Progenitor cell of endocrine pancreas (in vitro differentiated cells): ENCODE results near the gene BAIAP3. TPM values are rescaled to one million over a fixed set of nuclear protein-coding genes. Genes with fewer than 3 reads are reported as not detected.
A peak's percentile ranks its signal among the peaks of the same experiment; 100 is the strongest.

Source experiments
- DNase-seq: peaks from one replicate; pipeline ENCODE4 v3.0.0; 2021; ENCODE audit warnings: low spot score; ENCODE audit not compliant: unreplicated experiment
- H3K27ac Mint-ChIP-seq: 2 replicates; pipeline ENCODE4 v1.8.0; 2021; ENCODE audit warnings: mild to moderate bottlenecking, moderate library complexity, mixed read lengths
- H3K27me3 Mint-ChIP-seq: 2 replicates; pipeline ENCODE4 v1.8.0; 2021; ENCODE audit warnings: mixed read lengths
- H3K36me3 Mint-ChIP-seq: 2 replicates; pipeline ENCODE4 v1.8.0; 2022; ENCODE audit warnings: mixed read lengths; ENCODE audit not compliant: insufficient read depth
- H3K4me1 Mint-ChIP-seq: 2 replicates; pipeline ENCODE4 v1.8.0; 2021; ENCODE audit warnings: low read depth, mixed read lengths
- H3K4me3 Mint-ChIP-seq: 2 replicates; pipeline ENCODE4 v1.8.0; 2021; ENCODE audit warnings: low read depth, mild to moderate bottlenecking, moderate library complexity, mixed read lengths
- H3K9me3 Mint-ChIP-seq: 2 replicates; pipeline ENCODE4 v1.8.0; 2021; ENCODE audit warnings: low read depth, mixed read lengths
- CTCF ChIP-seq: fragments of 200-600 bp; sonication (generic); IDR thresholded peaks from one replicate; pipeline ENCODE4 v1.5.0; 2021; ENCODE audit warnings: antibody characterized with exemption, mild to moderate bottlenecking; ENCODE audit not compliant: unreplicated experiment
- long read RNA-seq: library from polyadenylated mRNA; unstranded; transcript quantifications from one replicate; pipeline ENCODE4 v2.0.0, GENCODE V29; 2020
- total RNA-seq: library from RNA; stranded (reverse); gene quantifications from 2 replicates; pipeline ENCODE4 v1.2.1, GENCODE V29; 2021

BAIAP3 gene
- total RNA-seq, result 17.5 and 18.2 TPM in 2 replicates
- long read RNA-seq, full-length matches to known transcripts, result 2 of 3 reads
- long read RNA-seq, partial matches to known transcripts, result 1 of 3 reads
- long read RNA-seq, other reads (novel, unspliced or antisense), result 0 of 3 reads

GRCh38 chr16:1333149-1333812 is at the start of gene BAIAP3:
Gene BAIAP3, plus strand, starts transcription at chr16:1333645. Its CDS starts 4,905 bp downstream, at chr16:1338550.
- Mint-ChIP-seq H3K4me1 (peaks cover 10% of the 10 kb centered on the region), H3K27ac (peak within 1 kb of the TSS; percentile 59), H3K4me3 (peak within 1 kb of the TSS; percentile 50), H3K27me3 (peaks cover 27% of the 10 kb centered on the region), H3K36me3 (no peaks in the 10 kb centered on the region), H3K9me3 (no peaks in the 10 kb centered on the region)
- TF ChIP-seq CTCF, result no peak
- no peak for DNase-seq

- Mint-ChIP-seq H3K4me1 (no peaks in the 10 kb centered on the region), H3K27me3 (peaks cover 15% of the 10 kb centered on the region), H3K27ac (no peak overlapping the region), H3K4me3 (no peak overlapping the region), H3K9me3 (no peaks in the 10 kb centered on the region), H3K36me3 (no peaks in the 10 kb centered on the region)
- no peak for DNase-seq
- no peak for TF ChIP-seq CTCF
Observed at GRCh38 chr16:1283996-1284616, 49.3 kb upstream of the BAIAP3 start.

GRCh38 chr16:1285669-1286512 is 47.6 kb upstream of the BAIAP3 start:
- H3K4me1 Mint-ChIP-seq, result peaks cover 2% of the 10 kb centered on the region
- H3K36me3 Mint-ChIP-seq, result no peaks in the 10 kb centered on the region

GRCh38 chr16:1286513-1287094 is 46.8 kb upstream of the BAIAP3 start:
- no peaks in the 10 kb centered on the region for H3K36me3 Mint-ChIP-seq
- H3K27me3 Mint-ChIP-seq, result peaks cover 23% of the 10 kb centered on the region
- H3K9me3 Mint-ChIP-seq, result no peaks in the 10 kb centered on the region
- H3K4me3 Mint-ChIP-seq, result no peak overlapping the region
- no peak for DNase-seq
- H3K4me1 Mint-ChIP-seq, result peaks cover 2% of the 10 kb centered on the region
- TF ChIP-seq CTCF, result no peak
- H3K27ac Mint-ChIP-seq, result no peak overlapping the region

More at GRCh38 chr16:1285669-1286512, 47.6 kb upstream of the BAIAP3 start:
- Mint-ChIP-seq H3K27me3 (peaks cover 20% of the 10 kb centered on the region), H3K4me3 (no peak overlapping the region), H3K27ac (no peak overlapping the region), H3K9me3 (no peaks in the 10 kb centered on the region)
- peak; percentile 32 for TF ChIP-seq CTCF
- DNase-seq, result no peak
